CD4-positive, alpha-beta T cell treated with Interleukin-2 at 100 ng/mL for 4 hours (primary cell): ENCODE results near the gene UBE2R2.
"Not testable (repeated sequence)": the region's sequence is repeated elsewhere in the genome, so short reads cannot be mapped to it uniquely, and the experiment has no call there.

Source experiments
- DNase-seq: peaks from one replicate; pipeline ENCODE4 v3.0.0-alpha.2; 2020; ENCODE audit warnings: low spot score

UBE2R2 gene, protein sequence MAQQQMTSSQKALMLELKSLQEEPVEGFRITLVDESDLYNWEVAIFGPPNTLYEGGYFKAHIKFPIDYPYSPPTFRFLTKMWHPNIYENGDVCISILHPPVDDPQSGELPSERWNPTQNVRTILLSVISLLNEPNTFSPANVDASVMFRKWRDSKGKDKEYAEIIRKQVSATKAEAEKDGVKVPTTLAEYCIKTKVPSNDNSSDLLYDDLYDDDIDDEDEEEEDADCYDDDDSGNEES

DNA sequence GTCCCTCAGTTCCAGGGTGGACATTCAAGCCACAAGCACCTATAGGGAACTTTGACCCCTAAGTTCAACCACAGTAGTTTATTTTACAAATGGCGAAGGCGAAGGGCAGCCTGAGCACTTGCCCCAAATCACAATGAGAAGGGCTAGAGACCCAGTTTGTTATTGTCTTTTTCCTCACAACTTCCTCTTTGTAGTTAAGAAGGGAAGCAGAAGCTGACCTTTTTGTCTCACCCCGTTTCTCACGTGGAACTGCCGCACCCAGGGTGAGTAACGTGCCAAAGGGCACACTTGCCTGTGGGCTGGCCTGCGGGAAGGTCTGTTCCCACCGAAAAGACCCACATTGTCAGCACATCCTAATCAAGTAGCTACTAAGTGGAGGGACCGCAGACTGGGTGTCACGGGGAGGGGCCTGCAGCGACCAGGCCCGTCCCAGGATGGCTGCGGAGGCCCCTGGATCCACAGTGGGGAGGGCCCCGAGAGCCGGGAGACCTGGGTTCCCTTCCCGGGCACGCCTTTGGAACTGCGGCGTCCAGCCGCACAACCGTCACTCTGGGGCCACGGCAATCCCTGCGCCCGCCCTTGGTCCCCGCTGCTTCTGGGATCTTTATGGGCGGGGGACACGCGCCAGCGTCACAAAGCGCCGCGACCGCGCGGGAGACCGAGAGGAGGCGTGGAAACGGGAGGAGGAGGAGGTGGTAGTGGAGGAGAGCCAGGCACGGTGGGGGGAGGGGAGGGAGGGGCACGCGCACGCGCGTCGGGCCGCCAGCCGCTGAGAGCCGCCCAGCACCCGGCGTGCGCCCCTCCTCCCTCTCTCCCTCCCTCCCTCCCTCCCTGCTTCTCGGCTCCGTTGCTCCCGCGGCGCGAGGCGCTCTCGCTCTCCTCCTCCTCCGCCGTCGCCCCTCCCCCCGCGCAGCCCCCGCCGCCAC is at the start of gene UBE2R2:
Gene UBE2R2 (plus strand): TSS at position 834 of the 926 bp plus-strand sequence. CDS start 598 bp downstream, outside the sequence.
- peak; percentile 92 for DNase-seq

DNA sequence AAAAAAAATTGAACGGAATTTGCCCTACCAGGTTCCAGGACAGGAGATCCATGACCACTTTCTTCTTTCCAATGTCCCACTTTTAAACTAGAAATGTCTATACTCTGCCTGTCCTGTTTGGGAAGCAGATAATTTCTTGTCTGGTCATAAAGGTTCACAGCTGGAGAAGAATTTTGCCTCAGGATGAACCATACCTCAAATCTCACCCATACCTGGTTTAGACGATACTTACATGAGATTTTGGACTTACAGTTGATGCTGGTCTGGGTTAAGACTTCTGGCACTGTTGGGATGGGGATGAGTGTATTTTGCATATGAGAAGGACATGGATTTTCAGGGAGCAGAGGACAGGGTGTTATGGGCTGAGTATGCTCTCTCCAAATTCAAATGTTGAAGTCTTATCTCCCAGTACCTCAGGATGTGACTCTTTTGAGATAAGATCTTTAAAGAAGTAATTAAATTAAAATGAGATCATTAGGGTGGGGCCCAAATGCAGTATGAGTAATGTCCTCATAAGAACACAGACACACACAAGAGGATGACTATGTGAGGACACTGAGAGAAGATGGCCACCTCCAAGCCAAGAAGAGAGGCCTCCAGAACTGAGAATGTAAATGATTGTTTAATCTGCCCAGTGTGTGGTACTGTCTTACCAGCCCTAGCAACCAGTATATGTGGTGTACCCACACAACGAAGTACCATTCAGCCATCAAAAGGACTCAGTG is 46.6 kb upstream of the UBE2R2 start:
- DNase-seq, result peak; percentile 12

DNA sequence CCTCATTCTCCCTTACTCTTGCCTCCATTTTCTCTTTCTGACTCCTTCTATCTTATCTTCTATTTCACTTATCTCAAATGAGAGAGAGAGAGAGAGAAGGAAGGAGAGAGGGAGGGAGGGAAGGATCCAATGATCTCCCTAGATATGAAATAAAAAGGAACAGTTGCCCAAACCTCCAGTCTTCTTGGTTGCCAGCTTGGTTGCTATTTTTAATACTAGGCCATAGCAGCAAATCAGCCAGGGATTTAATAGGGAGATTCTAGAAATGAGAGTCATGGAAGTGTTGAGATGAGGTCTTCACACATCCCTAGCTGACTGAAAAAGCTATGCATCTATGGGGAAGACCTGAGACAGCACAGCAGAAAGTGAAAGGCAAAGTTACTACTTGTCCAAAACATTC is 43.8 kb upstream of the UBE2R2 start:
- not testable (repeated sequence) for DNase-seq

- not testable (repeated sequence) for DNase-seq
Measured at GRCh38 chr9:33774074-33774659, 42.8 kb upstream of the UBE2R2 start.

- no peak for DNase-seq
Measured at GRCh38 chr9:33776578-33776977, 40.4 kb upstream of the UBE2R2 start.

DNA sequence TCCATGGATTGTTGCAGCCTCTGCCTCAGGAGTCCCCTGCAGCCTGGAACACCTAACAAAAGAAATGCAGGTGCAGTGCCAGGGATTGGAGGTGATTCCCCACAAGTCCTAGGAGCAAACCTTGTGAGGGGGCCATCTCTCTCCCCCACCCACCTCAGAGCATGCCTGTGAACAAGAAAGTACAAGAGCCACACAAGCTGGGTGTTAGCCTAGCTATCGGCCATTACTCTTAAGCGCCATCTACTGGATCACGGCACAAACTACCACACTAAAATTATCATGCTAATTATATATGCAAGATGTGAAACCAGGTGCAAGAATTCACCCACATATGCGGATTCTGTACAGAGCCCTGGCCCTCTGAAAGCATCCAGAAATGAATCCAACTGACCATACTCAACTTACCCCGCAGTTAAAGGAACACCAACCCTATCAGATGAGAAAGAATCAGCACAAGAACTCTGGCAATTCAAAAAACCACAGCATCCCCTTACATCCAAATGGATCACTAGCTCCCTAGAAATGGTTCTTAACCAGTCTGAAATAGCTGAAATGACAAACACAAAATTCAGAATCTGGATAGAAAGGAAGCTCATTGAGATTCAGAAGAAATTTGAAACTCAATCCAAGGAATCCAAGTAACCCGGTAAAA is 38.1 kb upstream of the UBE2R2 start:
- DNase-seq, result peak; percentile 67

DNA sequence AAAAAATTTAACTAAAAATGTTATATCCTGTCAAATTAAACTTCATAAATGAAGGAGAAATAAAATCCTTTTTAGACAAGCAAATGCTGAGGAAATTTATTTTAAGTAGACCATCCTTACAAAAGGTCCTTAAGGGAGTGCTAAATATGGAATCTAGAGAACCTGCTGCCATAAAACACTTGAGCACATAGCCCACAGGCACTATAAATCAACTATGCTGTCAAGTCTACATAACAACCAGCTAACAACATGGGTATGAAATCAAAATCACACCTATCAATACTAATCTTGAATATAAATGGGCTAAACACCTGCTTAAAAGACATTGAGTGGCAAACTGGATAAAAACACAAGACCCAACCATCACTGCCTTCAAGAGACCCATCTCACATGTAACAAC is 36.7 kb upstream of the UBE2R2 start:
- DNase-seq, result no peak

DNA sequence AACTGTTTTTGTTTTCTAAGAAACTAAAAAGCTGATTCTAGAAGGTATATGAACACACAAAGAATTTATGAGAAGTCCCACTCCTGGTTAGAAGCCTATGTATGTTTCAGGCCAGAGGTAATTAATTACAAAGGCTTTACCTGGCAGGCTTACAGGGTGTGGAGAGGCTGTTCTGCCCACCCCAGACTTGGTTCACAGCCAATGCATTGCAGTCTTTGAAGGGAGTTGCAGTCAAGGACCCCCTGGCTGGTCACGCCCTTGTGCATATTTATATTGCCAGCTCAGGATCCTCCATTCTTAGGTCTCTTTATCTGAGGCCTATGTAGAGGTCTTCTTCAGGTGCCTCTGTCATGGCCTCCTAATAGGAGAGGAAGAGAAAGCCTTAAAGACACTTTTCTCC is 35.2 kb upstream of the UBE2R2 start:
- no peak for DNase-seq

DNA sequence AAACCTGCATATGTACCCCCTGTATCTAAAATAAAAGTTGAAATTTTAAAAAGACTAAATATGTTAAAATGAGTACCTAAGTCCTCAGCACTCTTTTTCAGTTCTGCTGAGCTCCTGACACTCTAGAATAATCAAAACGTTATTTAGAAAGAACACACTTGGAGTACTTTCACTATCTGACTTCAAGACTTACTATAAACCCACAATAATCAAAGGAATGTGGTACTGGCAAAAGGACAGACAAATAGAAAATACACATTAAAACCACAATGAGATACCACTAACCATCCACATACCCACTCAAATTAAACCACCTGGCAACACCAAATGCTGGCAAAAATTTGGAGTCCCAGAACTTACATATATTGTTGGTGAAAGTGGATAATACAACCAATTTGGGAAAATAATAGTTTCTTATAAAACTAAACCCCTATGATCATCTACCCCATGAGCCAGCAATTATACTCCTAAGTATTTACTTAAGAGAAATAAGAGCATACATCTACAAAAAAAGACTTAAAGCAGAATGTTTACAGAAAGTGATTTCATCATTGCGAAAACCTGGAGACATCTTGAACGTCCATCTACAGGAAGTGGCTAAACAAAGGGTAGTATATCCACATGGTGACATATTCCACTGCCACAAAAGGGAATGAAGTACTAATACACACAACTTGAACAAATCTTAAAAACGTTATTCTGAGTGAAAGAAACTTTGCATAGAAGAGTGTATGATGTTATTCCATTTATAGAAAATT is 34.4 kb upstream of the UBE2R2 start:
- no peak for DNase-seq

- DNase-seq, result no peak
Measured at GRCh38 chr9:33785914-33786313, 31.0 kb upstream of the UBE2R2 start.

- DNase-seq, result no peak
Measured at GRCh38 chr9:33786681-33787080, 30.3 kb upstream of the UBE2R2 start.

GRCh38 chr9:33787839-33788238 is 29.1 kb upstream of the UBE2R2 start:
- DNase-seq, result no peak

DNA sequence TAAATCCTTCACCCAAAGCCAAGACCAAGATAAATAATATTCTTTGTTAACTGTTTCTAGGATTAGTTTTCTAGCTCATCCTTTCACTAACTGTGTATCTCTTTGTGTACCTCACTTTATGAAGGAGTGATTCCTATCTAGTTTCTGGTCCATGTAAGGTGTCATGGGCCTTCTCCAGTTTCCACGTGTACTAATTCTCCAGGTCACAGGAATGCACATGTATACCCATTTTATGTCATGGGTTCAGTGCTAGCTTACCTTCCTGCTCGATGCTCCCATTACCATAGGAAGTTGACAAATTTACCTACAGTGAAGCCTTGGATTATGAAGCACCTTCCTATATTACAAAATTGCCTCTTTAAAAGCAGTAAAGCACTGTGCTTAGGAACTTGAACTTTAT is 27.5 kb upstream of the UBE2R2 start:
- not testable (repeated sequence) for DNase-seq

DNA sequence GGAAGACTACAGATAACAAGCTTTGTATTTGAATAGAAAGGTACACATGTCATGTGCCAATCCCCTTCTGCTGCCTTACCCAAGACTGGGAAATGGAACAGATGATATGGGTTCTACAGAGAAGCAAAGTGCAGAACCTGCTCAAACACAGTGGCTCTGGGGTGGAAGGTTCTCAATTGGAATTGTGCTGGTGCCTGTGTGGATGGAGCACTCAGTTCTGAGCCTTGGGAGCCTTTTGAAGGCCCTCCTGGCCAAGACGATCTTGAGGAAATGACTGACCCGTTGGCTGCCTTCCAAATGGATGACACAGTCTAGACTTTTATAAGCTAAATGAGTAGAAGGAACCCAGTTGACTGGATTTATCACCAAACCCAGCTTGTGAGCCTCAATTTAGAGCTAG is 25.8 kb upstream of the UBE2R2 start:
- no peak for DNase-seq

DNA sequence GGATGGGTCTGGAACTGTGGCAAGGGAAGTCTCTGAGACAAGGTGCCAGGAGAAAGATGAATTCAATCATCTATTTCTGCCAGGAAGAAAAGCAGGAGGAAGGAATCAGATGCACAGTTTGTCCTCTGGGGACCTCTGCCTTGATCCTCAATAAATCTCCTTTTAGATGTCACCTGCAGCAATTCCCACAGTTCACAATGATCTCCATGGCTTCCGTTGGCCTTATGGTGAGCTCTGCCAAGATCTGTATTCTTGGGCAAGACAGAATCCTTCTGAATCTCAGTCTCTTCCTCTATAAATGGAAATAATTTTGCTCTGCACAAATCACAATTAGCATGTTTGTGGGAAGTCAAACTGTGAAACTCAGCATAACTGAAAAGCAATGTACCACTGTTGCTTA is 23.5 kb upstream of the UBE2R2 start:
- DNase-seq, result not testable (repeated sequence)

GRCh38 chr9:33794560-33794959 is 22.4 kb upstream of the UBE2R2 start:
- no peak for DNase-seq

DNA sequence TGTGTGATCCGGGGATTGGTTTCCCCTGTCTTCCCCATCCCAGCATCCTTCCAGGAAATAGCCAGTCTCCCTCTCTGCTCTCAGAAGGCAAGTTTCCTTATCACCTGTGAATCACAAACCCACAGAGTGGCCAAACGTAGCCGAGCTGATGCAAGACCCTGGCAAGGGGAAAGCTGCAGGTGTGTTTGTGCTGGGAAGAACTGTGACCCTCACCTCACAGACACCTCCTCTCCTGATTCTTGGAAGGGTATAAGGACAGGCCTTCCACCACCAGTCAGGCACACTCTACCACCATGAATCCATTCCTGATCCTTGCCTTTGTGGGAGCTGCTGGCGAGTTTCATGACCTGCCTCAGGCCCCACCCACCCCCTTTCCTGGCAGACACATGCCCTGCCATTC is 21.7 kb upstream of the UBE2R2 start, which contains the start of gene PRSS3:
Gene PRSS3 (plus strand): TSS at position 281 of the 400 bp plus-strand sequence. CDS start 13 bp downstream, at position 294.
- DNase-seq, result no peak

DNA sequence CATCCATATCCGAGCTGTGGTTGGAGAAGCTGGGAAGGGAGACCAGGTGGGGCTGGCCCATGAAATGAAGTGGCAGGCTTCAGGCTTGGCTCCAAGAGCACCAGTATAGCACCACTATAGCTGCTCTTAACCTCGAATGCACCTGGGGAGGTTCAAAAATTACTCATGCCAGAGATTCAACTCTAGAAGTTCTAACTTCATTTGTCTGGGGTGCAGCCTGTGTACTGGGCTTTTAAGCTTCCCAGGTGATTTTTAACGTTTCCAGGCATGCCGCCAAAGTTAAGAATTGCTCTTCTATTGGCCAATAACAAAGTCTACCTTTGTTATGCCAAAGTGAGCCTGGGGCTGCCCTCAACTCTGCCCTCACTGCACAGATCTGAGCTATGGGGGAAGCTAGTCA is 21.1 kb upstream of the UBE2R2 start:
- DNase-seq, result no peak

DNA sequence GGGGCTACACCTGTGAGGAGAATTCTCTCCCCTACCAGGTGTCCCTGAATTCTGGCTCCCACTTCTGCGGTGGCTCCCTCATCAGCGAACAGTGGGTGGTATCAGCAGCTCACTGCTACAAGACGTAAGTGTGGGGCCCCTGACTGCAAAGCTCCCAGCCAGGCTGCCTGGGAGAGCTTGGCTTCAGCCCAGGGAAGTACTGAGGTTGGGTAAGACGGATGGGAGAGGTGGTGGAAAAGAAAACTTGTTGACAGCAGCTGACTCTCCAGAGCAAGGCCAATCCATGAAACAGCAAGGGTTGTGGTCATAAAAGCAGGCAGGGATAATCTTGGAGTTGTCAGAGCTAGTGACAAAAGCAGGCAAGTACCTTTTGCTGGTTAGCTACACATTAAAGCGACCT is 20.3 kb upstream of the UBE2R2 start:
- not testable (repeated sequence) for DNase-seq

DNA sequence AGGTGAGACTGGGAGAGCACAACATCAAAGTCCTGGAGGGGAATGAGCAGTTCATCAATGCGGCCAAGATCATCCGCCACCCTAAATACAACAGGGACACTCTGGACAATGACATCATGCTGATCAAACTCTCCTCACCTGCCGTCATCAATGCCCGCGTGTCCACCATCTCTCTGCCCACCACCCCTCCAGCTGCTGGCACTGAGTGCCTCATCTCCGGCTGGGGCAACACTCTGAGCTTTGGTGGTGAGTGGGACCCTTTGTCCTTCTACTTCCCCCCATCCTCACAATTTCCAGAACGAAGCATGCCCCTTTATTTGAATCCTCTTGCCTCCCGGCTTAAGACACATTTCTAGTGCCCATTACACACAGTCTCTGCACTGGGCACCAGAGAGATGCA is 19.1 kb upstream of the UBE2R2 start:
- DNase-seq, result no peak

GRCh38 chr9:33798545-33798944 is 18.4 kb upstream of the UBE2R2 start:
- DNase-seq, result no peak
